Measurements from ENCODE around the gene ELF2. TPM values are rescaled to one million over a fixed set of nuclear protein-coding genes. Genes with fewer than 3 reads are reported as not detected.
"Not testable (repeated sequence)": the region's sequence is repeated elsewhere in the genome, so short reads cannot be mapped to it uniquely, and the experiment has no call there.

The ELF2 gene
- total RNA-seq, 1 donor from 2014 or later, result 41.3 TPM

DNA sequence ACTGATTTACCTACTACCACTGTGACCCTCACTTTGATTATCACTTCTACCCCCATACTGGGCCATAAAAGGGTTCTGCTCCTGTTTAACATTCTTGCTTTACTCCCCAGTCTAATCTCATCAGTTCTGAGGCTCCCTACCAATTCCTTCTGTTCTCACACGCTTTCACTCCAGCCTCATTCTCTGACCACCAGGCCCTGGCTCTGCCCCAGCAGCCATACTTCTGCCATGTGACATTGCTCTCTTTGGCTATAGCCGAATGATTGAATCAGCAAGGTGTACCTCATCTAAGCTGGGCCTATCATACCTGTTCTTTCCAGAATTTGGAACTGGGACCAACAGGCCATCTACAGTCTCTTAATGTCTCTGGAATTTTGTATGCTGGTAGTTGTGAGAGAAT, 14.4 kb upstream of the ELF2 start:
- intact Hi-C loops (cut with DNase I), result no loop called here
- ATAC-seq (ENCODE audit: poor library complexity) (no peak), DNase-seq (no peak)

GRCh38 chr4:139189972-139190371, 13.0 kb upstream of the ELF2 start:
- DNase-seq (no peak), ATAC-seq (ENCODE audit: poor library complexity) (no peak)
- intact Hi-C loops (cut with DNase I), result no loop called here

DNA sequence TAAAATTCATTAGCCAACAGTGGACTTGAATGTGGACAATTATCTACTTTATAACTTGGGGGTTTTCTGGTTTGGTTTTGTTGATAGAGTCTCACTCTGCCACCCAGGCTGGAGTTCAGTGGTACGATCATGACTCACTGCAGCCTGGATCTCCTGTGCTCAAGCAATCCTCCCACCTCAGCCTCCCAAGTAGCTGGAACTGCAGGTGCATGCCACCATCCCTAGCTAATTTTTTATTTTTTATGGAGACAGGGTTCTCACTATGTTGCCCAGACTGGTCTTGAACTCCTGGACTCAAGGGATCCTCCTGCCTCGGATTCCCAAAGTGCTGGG, 12.4 kb upstream of the ELF2 start:
- intact Hi-C loops (cut with DNase I), result no loop called here
- DNase-seq (no peak), ATAC-seq (ENCODE audit: poor library complexity) (peak; percentile 13)

GRCh38 chr4:139188648-139189416, 11.8 kb upstream of the ELF2 start:
- ATAC-seq (ENCODE audit: poor library complexity) (peak; percentile 90), DNase-seq (no peak)
- intact Hi-C loops (cut with DNase I), result no loop called here

GRCh38 chr4:139184129-139184528, 7.1 kb upstream of the ELF2 start:
- intact Hi-C loops (cut with DNase I), result no loop called here
- DNase-seq, result no peak
- ATAC-seq (ENCODE audit: poor library complexity), result peak; percentile 68

- intact Hi-C loops (cut with DNase I), result loop anchor here (5.0 kb wide), 1 partner anchor 96 kb away; no protein-coding TSS in a partner anchor
- ATAC-seq (ENCODE audit: poor library complexity) (peak; percentile 88), DNase-seq (peak; percentile 97)
Measured at GRCh38 chr4:139177869-139178619, 1.0 kb upstream of the ELF2 start.

DNA sequence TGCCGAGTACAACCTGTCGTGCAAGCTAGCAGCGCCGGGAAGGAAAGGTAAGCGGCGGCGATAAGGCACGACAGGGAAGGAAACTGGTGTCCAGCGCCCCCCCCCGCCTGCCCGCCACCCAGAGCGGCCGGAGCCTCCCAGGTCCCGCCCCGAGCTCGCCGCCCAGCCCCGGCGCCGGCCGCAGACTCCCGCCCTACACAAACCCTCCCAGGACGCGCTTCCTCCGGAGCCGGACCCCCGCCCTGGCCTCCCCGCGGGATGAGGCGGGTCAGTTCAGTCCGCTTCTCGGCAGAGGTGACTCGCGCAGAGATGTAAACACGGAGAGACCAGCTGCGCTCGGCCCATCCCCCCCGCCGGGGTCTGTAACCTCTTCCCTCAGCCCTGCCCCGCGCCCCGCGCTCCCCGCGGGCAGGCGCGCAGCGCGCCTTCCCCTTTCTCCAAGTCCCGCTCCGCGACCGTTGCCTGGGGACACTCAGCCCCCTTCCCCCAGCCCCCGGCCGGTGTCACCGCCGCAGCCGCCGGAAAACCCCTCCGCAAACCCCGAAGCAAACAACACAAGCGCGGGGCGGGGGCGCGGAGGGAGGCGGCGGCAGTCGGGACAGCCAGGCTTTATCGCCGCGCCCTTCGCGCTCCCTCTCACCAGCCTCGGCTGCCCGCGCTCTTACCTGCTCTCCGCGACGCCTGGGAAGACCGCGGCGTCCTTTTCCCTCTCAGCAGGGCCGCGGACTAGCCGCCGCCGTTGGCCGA, 543 bp downstream of the ELF2 start:
- ATAC-seq (ENCODE audit: poor library complexity), result peak; percentile 70
- intact Hi-C loops (cut with DNase I), result loop anchor here (5.0 kb wide), 1 partner anchor 94 kb away; no protein-coding TSS in a partner anchor
- peak; percentile 92 for DNase-seq

DNA sequence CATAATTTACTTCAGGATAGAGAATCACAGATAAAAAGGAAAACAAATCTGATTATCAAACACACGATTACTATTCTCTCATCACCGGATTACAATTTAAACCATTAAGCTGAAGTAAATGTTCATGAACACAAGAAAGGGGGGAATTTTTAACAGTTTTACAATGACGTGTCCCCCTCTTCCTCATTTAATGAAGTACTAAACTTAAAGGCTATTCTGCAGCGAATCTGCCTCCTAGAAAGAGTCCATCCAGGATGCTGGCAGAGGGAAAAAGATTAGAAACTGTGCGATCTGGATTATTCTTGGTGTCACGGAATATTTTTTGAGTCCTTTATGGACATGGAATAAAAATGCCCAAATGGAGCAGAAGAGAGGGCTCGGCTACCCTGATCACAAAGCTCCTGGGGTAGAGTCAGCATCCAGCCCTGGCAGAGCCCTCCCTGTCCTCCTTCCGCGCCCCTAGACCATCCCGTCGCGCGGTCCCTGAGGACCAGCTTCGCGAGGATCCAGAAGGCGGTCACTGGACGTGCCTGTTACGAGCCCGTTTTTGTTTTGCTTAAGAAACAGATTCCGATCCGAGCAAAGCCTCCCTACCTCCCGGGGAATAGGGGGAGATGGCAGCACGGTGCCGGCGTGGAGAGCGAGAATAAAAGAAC, 1.2 kb downstream of the ELF2 start:
- intact Hi-C loops (cut with DNase I), result loop anchor here (5.0 kb wide), 1 partner anchor 93 kb away; no protein-coding TSS in a partner anchor
- no peak for ATAC-seq (ENCODE audit: poor library complexity)

GRCh38 chr4:139171876-139172691, 4.9 kb downstream of the ELF2 start:
- no peak for ATAC-seq (ENCODE audit: poor library complexity)
- intact Hi-C loops (cut with DNase I), result no loop called here
- DNase-seq, result no peak

More for the DNA sequence above, 1.2 kb downstream of the ELF2 start:
- DNase-seq, result no peak

GRCh38 chr4:139170932-139171331, 6.1 kb downstream of the ELF2 start:
- ATAC-seq (ENCODE audit: poor library complexity) (no peak), DNase-seq (no peak)
- intact Hi-C loops (cut with DNase I), result no loop called here

GRCh38 chr4:139167774-139168444, 9.1 kb downstream of the ELF2 start:
- peak; percentile 66 for ATAC-seq (ENCODE audit: poor library complexity)
- intact Hi-C loops (cut with DNase I), result no loop called here
- DNase-seq, result no peak

DNA sequence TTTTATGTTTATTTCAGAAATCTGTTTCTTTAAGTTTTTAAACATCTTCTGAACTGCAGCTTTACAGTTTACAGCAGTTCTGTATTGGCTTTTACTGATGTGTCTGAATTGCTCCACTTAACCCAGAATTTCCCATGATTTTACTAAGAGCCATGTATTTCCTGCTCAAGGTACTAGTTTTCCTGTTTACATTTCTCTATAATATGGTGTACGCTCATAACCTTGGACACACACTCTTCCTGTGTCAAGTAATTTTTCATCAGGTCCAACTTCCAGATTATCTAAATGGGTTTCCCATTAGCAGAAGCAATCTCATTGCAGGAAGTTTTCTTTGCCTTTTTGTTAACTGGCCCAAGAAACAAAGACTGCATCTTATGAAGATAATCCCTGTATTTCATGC, 12.3 kb downstream of the ELF2 start:
- ATAC-seq (ENCODE audit: poor library complexity), result no peak
- DNase-seq, result no peak
- intact Hi-C loops (cut with DNase I), result no loop called here

- ATAC-seq (ENCODE audit: poor library complexity) (no peak), DNase-seq (no peak)
- intact Hi-C loops (cut with DNase I), result no loop called here
Measured at GRCh38 chr4:139163806-139164206, 13.2 kb downstream of the ELF2 start.

- DNase-seq; ATAC-seq (ENCODE audit: poor library complexity): not testable (repeated sequence)
- intact Hi-C loops (cut with DNase I), result loop anchor here (10.0 kb wide), 1 partner anchor 53 kb away; no protein-coding TSS in a partner anchor
Measured at GRCh38 chr4:139157977-139158376, 19.0 kb downstream of the ELF2 start.

GRCh38 chr4:139154952-139155557, 22.0 kb downstream of the ELF2 start:
- no peak for ATAC-seq (ENCODE audit: poor library complexity)
- DNase-seq, result no peak
- intact Hi-C loops (cut with DNase I), result loop anchor here (10.0 kb wide), 1 partner anchor 50 kb away; no protein-coding TSS in a partner anchor

GRCh38 chr4:139154538-139154937, 22.5 kb downstream of the ELF2 start:
- DNase-seq (no peak), ATAC-seq (ENCODE audit: poor library complexity) (no peak)
- intact Hi-C loops (cut with DNase I), result loop anchor here (10.0 kb wide), 1 partner anchor 50 kb away; no protein-coding TSS in a partner anchor

DNA sequence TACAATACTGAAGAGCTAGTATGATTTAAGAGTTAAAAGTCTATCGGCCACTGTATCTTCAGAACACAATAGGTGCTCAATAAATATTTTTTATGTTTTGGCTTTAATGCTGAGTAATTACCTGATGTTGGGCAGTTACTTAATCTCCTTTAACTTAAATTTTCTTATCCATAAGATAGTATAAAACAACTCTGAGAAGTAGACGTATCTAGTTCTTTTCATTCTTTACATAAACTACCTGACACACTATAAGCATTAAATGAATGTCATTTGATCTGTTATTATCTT, 22.9 kb downstream of the ELF2 start:
- ATAC-seq (ENCODE audit: poor library complexity) (no peak), DNase-seq (no peak)
- intact Hi-C loops (cut with DNase I), result loop anchor here (10.0 kb wide), 1 partner anchor 49 kb away; no protein-coding TSS in a partner anchor
